Fibroblast of mammary gland (primary cell): ENCODE results near the gene RAI14.
A peak's percentile ranks its signal among the peaks of the same experiment; 100 is the strongest.

Experiments used
- DNase-seq: peaks from one replicate; pipeline ENCODE4 v3.0.0-alpha.2; 2010; ENCODE audit warnings: low read depth
- H3K4me3 ChIP-seq: 2 replicates; pipeline ENCODE4 v1.5.1; 2011; ENCODE audit warnings: low read depth, mild to moderate bottlenecking, low read length, moderate library complexity; ENCODE audit not compliant: control insufficient read depth
- TF ChIP-seq, protein P1 (sequence below): conservative IDR thresholded peaks from 2 replicates; pipeline ENCODE4 v1.5.1; 2011; ENCODE audit warnings: low read depth, low read length, inconsistent platforms; ENCODE audit not compliant: control insufficient read depth, insufficient read depth

The RAI14 gene

DNA sequence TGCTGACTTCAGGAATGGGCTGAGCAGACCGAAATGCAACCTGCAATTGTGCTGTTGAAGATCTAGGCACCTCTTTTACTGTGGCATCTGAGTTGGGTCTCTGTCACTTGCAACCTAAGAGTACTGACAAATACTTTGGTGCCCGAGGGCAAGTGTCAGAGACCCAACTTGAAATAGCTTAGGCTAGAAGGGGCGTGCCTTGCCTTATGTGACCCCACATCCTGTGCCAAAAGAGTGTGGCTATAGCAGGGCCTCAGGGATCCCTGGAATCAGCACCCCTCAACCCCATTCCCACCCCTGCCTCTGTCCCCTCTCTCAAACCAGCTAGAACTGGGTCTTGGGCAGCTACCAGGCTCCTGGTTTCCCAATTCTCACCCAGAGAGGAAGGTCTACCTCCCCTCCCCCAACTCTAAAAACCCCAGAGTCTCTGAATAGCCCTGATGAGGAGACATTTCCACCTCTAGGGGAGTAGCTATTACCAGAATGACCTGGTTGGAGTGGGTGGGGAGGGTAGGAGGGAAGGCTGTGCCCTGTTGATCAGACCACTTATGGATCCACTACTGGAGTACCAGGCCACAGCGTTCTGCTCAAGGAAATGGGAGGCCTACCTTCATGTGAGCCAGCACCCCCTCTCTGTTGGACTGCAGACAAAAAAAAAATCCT, 17.5 kb downstream of the RAI14 start:
- TF ChIP-seq, protein P1, sequence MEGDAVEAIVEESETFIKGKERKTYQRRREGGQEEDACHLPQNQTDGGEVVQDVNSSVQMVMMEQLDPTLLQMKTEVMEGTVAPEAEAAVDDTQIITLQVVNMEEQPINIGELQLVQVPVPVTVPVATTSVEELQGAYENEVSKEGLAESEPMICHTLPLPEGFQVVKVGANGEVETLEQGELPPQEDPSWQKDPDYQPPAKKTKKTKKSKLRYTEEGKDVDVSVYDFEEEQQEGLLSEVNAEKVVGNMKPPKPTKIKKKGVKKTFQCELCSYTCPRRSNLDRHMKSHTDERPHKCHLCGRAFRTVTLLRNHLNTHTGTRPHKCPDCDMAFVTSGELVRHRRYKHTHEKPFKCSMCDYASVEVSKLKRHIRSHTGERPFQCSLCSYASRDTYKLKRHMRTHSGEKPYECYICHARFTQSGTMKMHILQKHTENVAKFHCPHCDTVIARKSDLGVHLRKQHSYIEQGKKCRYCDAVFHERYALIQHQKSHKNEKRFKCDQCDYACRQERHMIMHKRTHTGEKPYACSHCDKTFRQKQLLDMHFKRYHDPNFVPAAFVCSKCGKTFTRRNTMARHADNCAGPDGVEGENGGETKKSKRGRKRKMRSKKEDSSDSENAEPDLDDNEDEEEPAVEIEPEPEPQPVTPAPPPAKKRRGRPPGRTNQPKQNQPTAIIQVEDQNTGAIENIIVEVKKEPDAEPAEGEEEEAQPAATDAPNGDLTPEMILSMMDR = no peak
- no peak overlapping the region for H3K4me3 ChIP-seq
- DNase-seq = no peak

DNA sequence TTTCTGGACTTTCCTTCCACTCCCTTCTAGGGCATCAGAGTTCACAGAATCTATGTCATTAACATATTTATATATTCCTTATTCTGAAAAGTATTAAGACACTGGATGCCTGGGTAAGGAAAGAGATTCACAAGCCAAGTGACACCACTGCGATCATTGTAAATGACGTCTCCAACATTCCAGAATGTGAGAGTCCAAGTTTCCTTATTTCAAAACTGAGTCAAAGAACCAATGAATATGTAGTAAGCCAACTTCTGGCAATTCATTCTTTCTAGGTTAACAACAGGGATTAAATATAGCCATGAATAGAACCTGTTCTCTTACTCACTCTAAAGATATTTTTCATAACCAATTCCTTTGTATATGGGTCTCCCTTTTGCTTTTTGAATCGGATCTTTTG, 18.1 kb downstream of the RAI14 start:
- peak; percentile 75 for DNase-seq
- H3K4me3 ChIP-seq = no peak overlapping the region
- TF ChIP-seq, protein P1 = no peak

DNA sequence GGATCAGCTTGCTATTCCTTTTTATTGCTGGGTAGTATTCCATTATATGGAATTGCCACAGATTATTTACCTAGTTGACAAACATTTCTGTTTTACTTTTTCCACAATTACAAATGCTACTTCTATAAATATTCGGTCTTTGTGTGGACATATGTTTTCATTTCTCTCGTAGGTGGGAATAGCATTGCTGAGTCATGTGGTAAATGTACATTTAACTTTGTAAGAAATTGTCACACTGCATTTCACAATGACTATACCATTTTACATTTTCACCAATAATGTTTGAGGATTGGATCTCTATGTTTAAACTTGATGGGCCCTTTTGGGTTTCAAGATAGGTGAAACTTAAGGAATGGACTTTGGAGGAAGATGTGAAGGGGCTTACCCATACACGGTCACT, 19.7 kb downstream of the RAI14 start:
- DNase-seq = peak; percentile 61
- TF ChIP-seq, protein P1 = no peak
- H3K4me3 ChIP-seq = no peak overlapping the region

DNA sequence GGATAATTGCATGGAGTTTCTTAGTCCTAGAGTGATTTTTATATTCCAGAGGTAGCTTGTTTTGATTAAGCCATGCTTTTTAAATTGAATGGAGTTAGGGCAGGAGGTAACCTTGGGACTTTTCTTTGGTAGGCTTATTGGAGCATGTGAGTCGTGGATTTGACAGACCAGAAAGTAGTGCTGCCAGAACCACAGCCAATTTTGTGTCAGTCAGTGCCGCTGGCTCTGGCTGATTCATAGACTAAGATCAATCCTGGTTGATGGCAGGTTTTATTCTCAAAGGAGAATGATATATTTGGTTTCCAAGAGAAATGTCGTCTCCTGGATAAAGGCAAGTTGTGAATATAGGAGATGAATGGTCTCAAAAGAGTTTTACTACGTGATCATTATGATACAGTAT, 20.3 kb downstream of the RAI14 start:
- DNase-seq = peak; percentile 47
- TF ChIP-seq, protein P1 = no peak
- H3K4me3 ChIP-seq = no peak overlapping the region

DNA sequence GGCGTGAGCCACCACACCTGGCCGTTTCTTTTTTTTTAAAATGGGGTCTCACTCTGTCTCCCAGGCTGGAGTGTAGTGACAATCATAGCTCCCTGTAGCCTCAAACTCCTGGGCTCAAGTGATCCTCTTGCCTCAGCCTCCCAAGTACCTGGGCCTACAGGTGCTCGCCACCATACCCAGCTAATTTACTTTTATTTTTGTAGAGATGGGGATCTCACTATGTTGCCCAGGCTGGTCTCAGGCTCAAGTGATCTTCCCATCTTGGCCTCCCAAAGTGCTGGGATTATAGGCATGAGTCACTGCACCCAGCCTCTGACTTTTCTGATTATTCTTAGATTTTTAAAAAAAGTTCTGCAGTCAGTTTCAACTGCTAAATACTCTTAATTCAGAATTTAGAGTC, 21.3 kb downstream of the RAI14 start:
- no peak for DNase-seq
- TF ChIP-seq, protein P1 = no peak
- no peak overlapping the region for H3K4me3 ChIP-seq

DNA sequence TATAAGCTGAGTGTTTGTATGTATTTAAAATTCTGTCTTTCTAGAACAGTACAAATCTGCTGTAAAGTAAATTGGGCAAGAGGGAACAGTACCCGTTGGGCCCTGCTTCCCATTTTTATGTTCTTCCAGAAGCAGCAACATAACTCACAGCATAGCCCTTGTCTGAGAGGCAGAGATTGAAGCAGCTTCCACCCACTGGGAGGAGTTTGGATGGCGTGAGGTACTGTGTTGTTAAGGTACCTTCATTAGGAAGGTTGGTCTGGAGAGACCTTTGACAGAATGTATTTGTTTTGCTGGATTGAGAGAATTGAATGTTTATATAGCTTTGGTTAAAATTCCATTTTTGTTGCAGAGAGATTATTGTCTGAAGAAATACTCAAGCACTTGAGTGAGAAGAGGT, 24.8 kb downstream of the RAI14 start:
- no peak overlapping the region for H3K4me3 ChIP-seq
- TF ChIP-seq, protein P1 = no peak
- DNase-seq = no peak

DNA sequence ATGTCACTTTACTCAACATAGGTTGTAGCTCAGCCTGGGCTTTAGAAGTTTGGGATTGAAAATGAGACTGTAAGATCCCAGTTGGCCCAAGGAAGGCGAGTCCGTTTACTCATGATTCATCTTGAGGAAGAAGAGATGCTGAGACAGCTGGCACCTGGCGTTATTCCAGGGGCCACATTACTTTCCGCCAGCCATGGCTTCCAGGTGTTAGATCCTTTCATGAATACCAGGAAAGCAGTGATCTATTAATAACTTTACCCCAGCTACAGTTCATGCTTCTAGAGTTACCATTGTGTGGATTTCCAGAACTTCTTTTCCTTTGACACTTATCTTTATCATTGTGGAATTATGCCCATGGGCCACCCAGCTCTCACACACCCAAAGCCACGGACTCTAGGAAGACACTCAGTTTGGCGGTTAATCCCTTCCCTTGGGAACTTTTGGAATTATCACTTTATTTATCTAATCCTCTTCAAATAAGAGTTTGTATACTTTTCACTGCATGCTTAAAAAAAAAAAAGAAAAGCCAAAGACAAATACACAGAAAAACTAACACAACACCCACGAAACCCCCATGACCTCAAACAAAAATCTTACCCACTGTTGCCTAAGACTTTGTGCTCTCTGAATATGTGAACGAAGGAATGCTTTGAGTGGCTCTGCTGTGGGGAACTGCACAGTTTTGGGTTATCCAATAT, 26.9 kb downstream of the RAI14 start:
- no peak overlapping the region for H3K4me3 ChIP-seq
- DNase-seq = peak; percentile 34
- TF ChIP-seq, protein P1 = no peak
